ENCODE data around the gene ATP9A. TPM values are rescaled to one million over a fixed set of nuclear protein-coding genes. Genes with fewer than 3 reads are reported as not detected.

The ATP9A gene
- total and polyA plus RNA-seq, 2 of the 4 experiments (the other 2 are of a cell fraction) = 10.6 to 22.4 TPM

DNA sequence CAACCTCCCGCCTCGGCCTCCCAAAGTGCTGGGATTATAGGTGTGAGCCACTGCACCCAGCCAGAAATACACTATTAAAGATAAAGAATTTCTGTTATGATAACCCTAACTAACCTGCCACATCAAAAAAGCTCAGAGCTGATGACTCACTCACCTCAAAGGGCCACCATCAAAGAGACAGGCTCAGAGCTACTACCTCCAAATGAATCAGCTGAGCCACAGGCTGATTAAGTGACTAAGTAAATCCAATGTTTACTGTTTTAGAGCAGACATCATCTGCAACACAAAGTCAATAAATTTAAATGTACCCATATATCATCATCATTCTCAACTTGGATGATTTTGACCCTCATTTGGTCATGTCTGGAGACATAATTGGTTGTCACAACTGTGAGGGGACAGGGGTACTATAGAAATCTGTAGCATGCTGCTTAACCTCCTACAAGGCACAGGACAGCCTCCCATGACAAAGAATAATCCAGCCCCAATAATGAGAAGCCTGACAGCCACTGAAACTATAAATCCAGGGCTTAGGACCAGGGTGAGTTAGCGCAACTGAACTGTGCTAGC, 106.5 kb downstream of the ATP9A start:
- Histone ChIP-seq H3K27ac (ENCODE audit: insufficient read depth, low read length) (peak overlapping the region; percentile 68; the same call in 1 of the 2 replicates), H2BK20ac (ENCODE audit: low read depth, low read length) (no peak overlapping the region), H3K4ac (ENCODE audit: low read depth, low read length) (no peak overlapping the region), H3K14ac (replicated peaks; ENCODE audit: low read depth, low read length) (no peak overlapping the region), H2AK5ac (ENCODE audit: low read depth, low read length) (peak overlapping the region; percentile 15; the same call in 1 of the 2 replicates), H4K5ac (ENCODE audit: low read depth, low read length) (no peak overlapping the region), H3K79me1 (ENCODE audit: low read depth in 1 of 2, low read length in 2 of 2) (peaks cover 0 to 18% of the 10 kb centered on the region in 2 experiments; a peak in 2 of 4 replicates), H3K9ac (ENCODE audit: low read depth, low read length) (no peak overlapping the region), H3K9me1 (ENCODE audit: insufficient read depth, low read length) (peaks cover 9% of the 10 kb centered on the region; the same call in 1 of the 2 replicates), H3K4me2 (ENCODE audit: low read depth, low read length) (no peak overlapping the region), H2AK9ac (replicated peaks; ENCODE audit: low read depth, low read length, poor library complexity) (no peak overlapping the region), H4K91ac (ENCODE audit: insufficient read depth, low read depth, low read length) (no peak overlapping the region), H3K4me1 (ENCODE audit: control insufficient read depth, insufficient read depth, low read length) (peaks cover 6% of the 10 kb centered on the region), H2BK120ac (ENCODE audit: low read depth, low read length) (no peak overlapping the region; the same call in 1 of the 2 replicates), H4K20me1 (ENCODE audit: insufficient read depth, low read length) (peaks cover 12% of the 10 kb centered on the region; the same call in 1 of the 2 replicates), H2BK15ac (ENCODE audit: low read depth, low read length) (peak overlapping the region; percentile 12; the same call in 1 of the 3 replicates), H3K4me3 (ENCODE audit: insufficient read depth, low read depth, low read length) (no peak overlapping the region), H3K23ac (ENCODE audit: low read depth, low read length) (no peak overlapping the region), H3K56ac (ENCODE audit: extremely low read depth, insufficient read depth, low read length) (no peak overlapping the region), H2AFZ (replicated peaks; ENCODE audit: low read length, poor library complexity) (no peak overlapping the region), H2BK5ac (ENCODE audit: low read depth, low read length, poor library complexity, severe bottlenecking) (no peak overlapping the region), H3K27me3 (ENCODE audit: control insufficient read depth, insufficient read depth, low read length) (no peaks in the 10 kb centered on the region), H3K9me3 (ENCODE audit: control insufficient read depth, insufficient read depth, low read length) (no peaks in the 10 kb centered on the region), H3K18ac (ENCODE audit: low read depth, low read length) (peak overlapping the region; percentile 15; the same call in 1 of the 2 replicates), H3K36me3 (ENCODE audit: control insufficient read depth, insufficient read depth, low read length) (peaks cover 4% of the 10 kb centered on the region), H4K8ac (ENCODE audit: low read depth in 2 of 2, low read length in 2 of 2) (no peak overlapping the region)
- DNase-seq = peak; percentile 79
- WGBS, 2 experiments (ENCODE audit: extremely low coverage in 2 of 2, insufficient read length in 1 of 2) = no CpG with 5 or more reads among the region's 3 CpGs
- POLR2A ChIA-PET (ENCODE audit: unreplicated experiment) = no interaction called here
- dilution Hi-C loops (cut with HindIII; ENCODE audit: low sequenced_read_pairs, unreplicated experiment) (no loop called here), intact Hi-C loops (cut with micrococcal nuclease) (no loop called here), in situ Hi-C loops (cut with MboI; ENCODE audit: low sequenced_read_pairs) (no loop called here)
- peak; percentile 33 for ATAC-seq (ENCODE audit: low read depth)
- CTCF ChIA-PET = interaction anchor here (1.2 kb wide), 1 partner anchor 422 kb away, joined by 3 read pairs; no protein-coding TSS in a partner anchor
- no TSS peak for BruUV-seq (replicated peaks)
- TF ChIP-seq MAZ (IDR thresholded peaks at IDR 0.05; ENCODE audit: borderline replicate concordance, low read depth, low read length) = no peak
- no peak for TF ChIP-seq CHD1 (IDR thresholded peaks at IDR 0.05; ENCODE audit: low read depth, low read length)
- TF ChIP-seq FOS (IDR thresholded peaks at IDR 0.05; ENCODE audit: low read depth, low read length) = peak; percentile 90
- TF ChIP-seq MXI1 (IDR thresholded peaks at IDR 0.05; ENCODE audit: borderline replicate concordance, low read depth, low read length) = no peak
- no peak for TF ChIP-seq SMC3 (IDR thresholded peaks at IDR 0.05; ENCODE audit: low read depth, low read length)
- no peak for TF ChIP-seq RFX5 (IDR thresholded peaks at IDR 0.05; ENCODE audit: low read depth, low read length)
- peak; percentile 57; the same call in 1 of the 2 replicates for TF ChIP-seq BHLHE40 (IDR thresholded peaks at IDR 0.05; ENCODE audit: low read depth, low read length)
- TF ChIP-seq NFE2L2 (IDR thresholded peaks at IDR 0.05; ENCODE audit: low read depth, low read length) = 0 out of 2 replicates have a peak, but pooled peaks have one; percentile 21
- TF ChIP-seq, protein P1, sequence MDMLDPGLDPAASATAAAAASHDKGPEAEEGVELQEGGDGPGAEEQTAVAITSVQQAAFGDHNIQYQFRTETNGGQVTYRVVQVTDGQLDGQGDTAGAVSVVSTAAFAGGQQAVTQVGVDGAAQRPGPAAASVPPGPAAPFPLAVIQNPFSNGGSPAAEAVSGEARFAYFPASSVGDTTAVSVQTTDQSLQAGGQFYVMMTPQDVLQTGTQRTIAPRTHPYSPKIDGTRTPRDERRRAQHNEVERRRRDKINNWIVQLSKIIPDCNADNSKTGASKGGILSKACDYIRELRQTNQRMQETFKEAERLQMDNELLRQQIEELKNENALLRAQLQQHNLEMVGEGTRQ (IDR thresholded peaks at IDR 0.05; ENCODE audit: low read depth, low read length) = no peak
- TF ChIP-seq POLR2A (IDR thresholded peaks at IDR 0.05; ENCODE audit: low read depth, low read length) = no peak
- TF ChIP-seq CEBPB (IDR thresholded peaks at IDR 0.05; ENCODE audit: low read depth, low read length) = no peak
- peak; percentile 83 for TF ChIP-seq RCOR1 (IDR thresholded peaks at IDR 0.05; ENCODE audit: insufficient replicate concordance, low read length)
- TF ChIP-seq RAD21 (IDR thresholded peaks at IDR 0.05; ENCODE audit: low read length) = no peak
- no peak for TF ChIP-seq MAFK (IDR thresholded peaks at IDR 0.05; ENCODE audit: low read depth, low read length)
- TF ChIP-seq, protein P2, sequence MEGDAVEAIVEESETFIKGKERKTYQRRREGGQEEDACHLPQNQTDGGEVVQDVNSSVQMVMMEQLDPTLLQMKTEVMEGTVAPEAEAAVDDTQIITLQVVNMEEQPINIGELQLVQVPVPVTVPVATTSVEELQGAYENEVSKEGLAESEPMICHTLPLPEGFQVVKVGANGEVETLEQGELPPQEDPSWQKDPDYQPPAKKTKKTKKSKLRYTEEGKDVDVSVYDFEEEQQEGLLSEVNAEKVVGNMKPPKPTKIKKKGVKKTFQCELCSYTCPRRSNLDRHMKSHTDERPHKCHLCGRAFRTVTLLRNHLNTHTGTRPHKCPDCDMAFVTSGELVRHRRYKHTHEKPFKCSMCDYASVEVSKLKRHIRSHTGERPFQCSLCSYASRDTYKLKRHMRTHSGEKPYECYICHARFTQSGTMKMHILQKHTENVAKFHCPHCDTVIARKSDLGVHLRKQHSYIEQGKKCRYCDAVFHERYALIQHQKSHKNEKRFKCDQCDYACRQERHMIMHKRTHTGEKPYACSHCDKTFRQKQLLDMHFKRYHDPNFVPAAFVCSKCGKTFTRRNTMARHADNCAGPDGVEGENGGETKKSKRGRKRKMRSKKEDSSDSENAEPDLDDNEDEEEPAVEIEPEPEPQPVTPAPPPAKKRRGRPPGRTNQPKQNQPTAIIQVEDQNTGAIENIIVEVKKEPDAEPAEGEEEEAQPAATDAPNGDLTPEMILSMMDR (conservative IDR thresholded peaks at IDR 0.05; ENCODE audit: low read depth, low read length) = no peak
